ENCODE data around the gene CD2BP2.
"Not testable (repeated sequence)": the region's sequence is repeated elsewhere in the genome, so short reads cannot be mapped to it uniquely, and the experiment has no call there.

DNA sequence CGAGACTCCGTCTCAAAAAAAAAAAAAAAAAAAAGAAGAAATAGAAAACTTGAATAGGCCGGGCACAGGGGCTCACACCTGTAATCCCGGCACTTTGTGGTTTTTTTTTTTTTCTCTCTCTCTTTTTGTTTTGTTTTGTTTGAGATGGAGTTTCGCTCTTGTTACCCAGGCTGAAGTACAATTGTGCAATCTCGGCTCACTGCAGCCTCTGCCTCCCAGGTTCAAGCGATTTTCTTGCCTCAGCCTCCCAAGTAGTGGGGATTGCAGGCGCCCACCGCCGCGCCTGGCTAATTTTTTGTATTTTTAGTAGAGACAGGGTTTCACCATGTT, 11.7 kb downstream of the CD2BP2 start:
- TF ChIP-seq POLR2A, EP300, POLR2AphosphoS5 (IDR thresholded peaks at IDR 0.05): not testable (repeated sequence)
- TF ChIP-seq, protein P1, sequence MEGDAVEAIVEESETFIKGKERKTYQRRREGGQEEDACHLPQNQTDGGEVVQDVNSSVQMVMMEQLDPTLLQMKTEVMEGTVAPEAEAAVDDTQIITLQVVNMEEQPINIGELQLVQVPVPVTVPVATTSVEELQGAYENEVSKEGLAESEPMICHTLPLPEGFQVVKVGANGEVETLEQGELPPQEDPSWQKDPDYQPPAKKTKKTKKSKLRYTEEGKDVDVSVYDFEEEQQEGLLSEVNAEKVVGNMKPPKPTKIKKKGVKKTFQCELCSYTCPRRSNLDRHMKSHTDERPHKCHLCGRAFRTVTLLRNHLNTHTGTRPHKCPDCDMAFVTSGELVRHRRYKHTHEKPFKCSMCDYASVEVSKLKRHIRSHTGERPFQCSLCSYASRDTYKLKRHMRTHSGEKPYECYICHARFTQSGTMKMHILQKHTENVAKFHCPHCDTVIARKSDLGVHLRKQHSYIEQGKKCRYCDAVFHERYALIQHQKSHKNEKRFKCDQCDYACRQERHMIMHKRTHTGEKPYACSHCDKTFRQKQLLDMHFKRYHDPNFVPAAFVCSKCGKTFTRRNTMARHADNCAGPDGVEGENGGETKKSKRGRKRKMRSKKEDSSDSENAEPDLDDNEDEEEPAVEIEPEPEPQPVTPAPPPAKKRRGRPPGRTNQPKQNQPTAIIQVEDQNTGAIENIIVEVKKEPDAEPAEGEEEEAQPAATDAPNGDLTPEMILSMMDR (IDR thresholded peaks at IDR 0.05) = not testable (repeated sequence)

Data from upper lobe of left lung (tissue), 4 donors.